ENCODE results near the gene NEB. TPM values are rescaled to one million over a fixed set of nuclear protein-coding genes. Genes with fewer than 3 reads are reported as not detected.

NEB gene
- total RNA-seq, 2 donors from 2014 or later: 61.1 to 136 TPM

DNA sequence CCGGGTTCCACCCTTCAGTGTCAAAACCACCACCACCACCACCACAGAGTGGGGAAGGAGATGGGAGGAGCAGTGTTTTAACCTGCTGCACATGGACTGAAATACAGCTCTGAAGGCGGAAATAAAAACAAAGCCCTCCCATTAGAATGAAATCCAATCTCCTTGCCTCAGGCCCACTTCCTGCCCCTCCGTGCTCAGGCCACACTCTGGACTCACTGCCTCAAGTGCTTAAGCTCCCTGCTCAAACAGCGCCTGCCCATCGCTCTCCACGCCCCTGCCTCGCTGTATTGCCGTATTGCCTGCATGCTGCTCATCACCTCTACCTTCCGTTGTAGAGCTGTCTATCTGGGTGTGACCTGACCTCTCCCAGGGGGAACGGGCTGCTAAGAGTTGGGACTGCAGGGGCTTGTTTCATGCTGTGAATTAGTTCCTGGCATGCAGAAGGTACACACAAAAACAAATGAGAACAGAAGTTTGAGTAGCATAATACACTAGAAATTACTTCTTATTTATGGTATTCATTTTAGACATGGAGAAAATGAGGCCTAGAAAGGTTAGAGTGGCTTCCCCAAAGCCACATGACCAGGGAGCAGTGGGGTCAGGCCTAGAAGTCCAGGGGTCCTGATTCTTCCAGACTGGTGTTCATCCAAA, 31.6 kb upstream of the NEB start:
- Histone ChIP-seq H3K4me3 (no peak overlapping the region), H3K27me3 (no peaks in the 10 kb centered on the region), H3K4me1 (peaks cover 0 to 22% of the 10 kb centered on the region in 2 donors), H3K27ac (no peak overlapping the region), H3K36me3 (no peaks in the 10 kb centered on the region), H3K9me3 (no peaks in the 10 kb centered on the region)
- no peak for TF ChIP-seq CTCF (IDR thresholded peaks at IDR 0.05)
- no peak for DNase-seq (ENCODE audit: low spot score)

DNA sequence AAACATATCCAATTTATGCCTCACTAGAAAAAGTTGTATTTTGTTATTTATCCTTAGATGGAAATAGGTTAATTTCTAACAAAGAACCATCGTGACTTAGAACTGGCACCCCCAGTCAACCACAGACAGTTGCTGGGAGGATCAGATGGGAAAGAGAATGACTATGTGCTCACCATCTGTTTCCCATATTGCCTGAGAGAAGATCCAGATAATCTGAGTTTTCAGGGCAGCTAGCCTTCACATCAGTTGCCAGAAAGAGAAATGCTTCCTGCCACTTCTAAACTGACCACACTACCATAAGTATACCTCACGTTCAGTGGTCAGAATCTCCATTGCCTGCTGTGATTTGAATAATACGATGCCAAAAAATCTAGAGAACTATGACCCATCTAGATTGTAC, 28.4 kb upstream of the NEB start:
- Histone ChIP-seq H3K4me3 (no peak overlapping the region), H3K27me3 (no peaks in the 10 kb centered on the region), H3K9me3 (no peaks in the 10 kb centered on the region), H3K4me1 (peaks cover 0 to 26% of the 10 kb centered on the region in 2 donors), H3K36me3 (no peaks in the 10 kb centered on the region), H3K27ac (no peak overlapping the region)
- no peak for DNase-seq (ENCODE audit: low spot score)
- TF ChIP-seq CTCF (IDR thresholded peaks at IDR 0.05): no peak

DNA sequence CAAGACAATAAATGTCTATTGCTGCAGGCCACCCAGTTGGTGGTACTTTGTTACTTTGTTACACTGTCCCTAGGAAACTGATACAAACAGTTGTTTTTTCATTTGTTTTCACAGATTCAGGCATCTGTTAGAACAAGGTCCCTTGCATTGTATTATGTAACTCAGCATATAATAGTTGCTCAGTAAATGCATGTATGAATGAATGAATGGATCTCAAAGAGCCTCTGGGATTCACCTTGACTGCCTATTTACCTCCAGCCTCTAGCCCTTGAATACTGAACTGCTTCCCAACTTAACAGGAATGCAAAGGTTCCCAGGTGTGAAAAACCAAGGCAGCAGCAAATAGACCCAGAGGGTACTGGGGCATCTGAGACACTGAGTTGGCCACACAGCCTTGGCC, 27.4 kb upstream of the NEB start:
- no peak for TF ChIP-seq CTCF (IDR thresholded peaks at IDR 0.05)
- DNase-seq (ENCODE audit: low spot score): no peak
- Histone ChIP-seq H3K4me1 (peaks cover 0 to 25% of the 10 kb centered on the region in 2 donors), H3K4me3 (no peak overlapping the region), H3K36me3 (no peaks in the 10 kb centered on the region), H3K9me3 (no peaks in the 10 kb centered on the region), H3K27ac (no peak overlapping the region), H3K27me3 (no peaks in the 10 kb centered on the region)

- no peak overlapping the region for H3K4me3 ChIP-seq
- H3K27me3 ChIP-seq: no peaks in the 10 kb centered on the region
- peaks cover 0 to 20% of the 10 kb centered on the region in 2 donors for H3K4me1 ChIP-seq
- no peak overlapping the region for H3K27ac ChIP-seq
- no peak for DNase-seq (ENCODE audit: low spot score)
- no peak for TF ChIP-seq CTCF (IDR thresholded peaks at IDR 0.05)
- no peaks in the 10 kb centered on the region for H3K9me3 ChIP-seq
- no peaks in the 10 kb centered on the region for H3K36me3 ChIP-seq
These were observed 26.9 kb upstream of the NEB start for GRCh38 chr2:151761193-151761592.

GRCh38 chr2:151760139-151760650, 25.9 kb upstream of the NEB start:
- H3K36me3 ChIP-seq: no peaks in the 10 kb centered on the region
- H3K9me3 ChIP-seq: no peaks in the 10 kb centered on the region
- DNase-seq (ENCODE audit: low spot score): no peak
- H3K27ac ChIP-seq: peak overlapping the region; percentile 13 to 69
- peaks cover 0 to 14% of the 10 kb centered on the region in 2 donors for H3K4me1 ChIP-seq
- H3K4me3 ChIP-seq: no peak overlapping the region
- no peaks in the 10 kb centered on the region for H3K27me3 ChIP-seq
- no peak for TF ChIP-seq CTCF (IDR thresholded peaks at IDR 0.05)

GRCh38 chr2:151758744-151759143, 24.5 kb upstream of the NEB start:
- no peaks in the 10 kb centered on the region for H3K36me3 ChIP-seq
- TF ChIP-seq CTCF (IDR thresholded peaks at IDR 0.05): no peak
- no peak overlapping the region for H3K4me3 ChIP-seq
- peaks cover 0 to 24% of the 10 kb centered on the region in 2 donors for H3K4me1 ChIP-seq
- DNase-seq (ENCODE audit: low spot score): no peak
- H3K9me3 ChIP-seq: no peaks in the 10 kb centered on the region
- H3K27ac ChIP-seq: peak overlapping the region in 1 of 2 donors; percentile 69
- H3K27me3 ChIP-seq: no peaks in the 10 kb centered on the region

Data from right atrium auricular region (tissue), 2 donors.